Astrocyte (in vitro differentiated cells and primary cell): ENCODE measurements around the gene SYT2.

Source experiments
- EZH2 ChIP-seq: IDR thresholded peaks from 2 replicates; pipeline ENCODE4 v1.6.1; 2012; ENCODE audit warnings: mild to moderate bottlenecking, low read length, inconsistent platforms; ENCODE audit not compliant: insufficient read depth
- TF ChIP-seq, protein P1 (sequence below): IDR thresholded peaks from 2 replicates; pipeline ENCODE4 v1.5.1; 2011; ENCODE audit warnings: low read depth, mild to moderate bottlenecking, inconsistent platforms, low read length, moderate library complexity; ENCODE audit not compliant: insufficient read depth

DNA sequence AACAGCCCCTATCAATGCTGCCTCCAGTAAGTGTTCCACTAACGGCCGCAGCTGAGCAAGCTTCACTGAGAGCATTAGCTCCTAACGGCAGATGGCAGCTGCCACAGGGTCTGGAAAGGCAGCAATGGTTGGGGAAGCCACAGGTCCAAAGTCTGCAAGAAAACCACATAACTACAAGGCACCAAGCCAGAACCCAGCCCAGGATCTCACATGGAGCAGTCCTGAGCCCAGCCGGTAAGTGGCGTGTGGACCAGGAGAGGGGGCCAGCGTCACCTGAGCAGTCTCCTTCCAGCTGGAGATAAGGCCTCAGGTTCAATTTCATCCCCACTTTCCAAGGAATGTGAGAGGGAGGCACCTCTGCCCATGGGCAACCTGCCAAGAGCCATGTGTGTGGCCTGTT is 13.2 kb downstream of the SYT2 start:
- TF ChIP-seq, protein P1, sequence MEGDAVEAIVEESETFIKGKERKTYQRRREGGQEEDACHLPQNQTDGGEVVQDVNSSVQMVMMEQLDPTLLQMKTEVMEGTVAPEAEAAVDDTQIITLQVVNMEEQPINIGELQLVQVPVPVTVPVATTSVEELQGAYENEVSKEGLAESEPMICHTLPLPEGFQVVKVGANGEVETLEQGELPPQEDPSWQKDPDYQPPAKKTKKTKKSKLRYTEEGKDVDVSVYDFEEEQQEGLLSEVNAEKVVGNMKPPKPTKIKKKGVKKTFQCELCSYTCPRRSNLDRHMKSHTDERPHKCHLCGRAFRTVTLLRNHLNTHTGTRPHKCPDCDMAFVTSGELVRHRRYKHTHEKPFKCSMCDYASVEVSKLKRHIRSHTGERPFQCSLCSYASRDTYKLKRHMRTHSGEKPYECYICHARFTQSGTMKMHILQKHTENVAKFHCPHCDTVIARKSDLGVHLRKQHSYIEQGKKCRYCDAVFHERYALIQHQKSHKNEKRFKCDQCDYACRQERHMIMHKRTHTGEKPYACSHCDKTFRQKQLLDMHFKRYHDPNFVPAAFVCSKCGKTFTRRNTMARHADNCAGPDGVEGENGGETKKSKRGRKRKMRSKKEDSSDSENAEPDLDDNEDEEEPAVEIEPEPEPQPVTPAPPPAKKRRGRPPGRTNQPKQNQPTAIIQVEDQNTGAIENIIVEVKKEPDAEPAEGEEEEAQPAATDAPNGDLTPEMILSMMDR = no peak
- TF ChIP-seq EZH2 = no peak
